H1 (cell line): ENCODE measurements around the gene MYCBPAP. TPM values are rescaled to one million over a fixed set of nuclear protein-coding genes. Genes with fewer than 3 reads are reported as not detected.

Source experiments
- CTCF ChIA-PET: fragments of 300-600 bp; sonication (Branson Sonifier 250); formaldehyde crosslinking; loops from one replicate; lab custom pipeline; 2021; ENCODE audit not compliant: partially characterized antibody; lab: Charles Lee
- POLR2A ChIA-PET: fragments of 300-600 bp; sonication (Branson Sonifier 250); formaldehyde crosslinking; loops from one replicate; lab custom pipeline; 2021; ENCODE audit warnings: inconsistent platforms; ENCODE audit not compliant: partially characterized antibody; lab: Charles Lee
- DNase-seq, 2 experiments: peaks; one replicate each; pipeline versions ENCODE4 v3.0.0 to v3.0.0-alpha.2; 2010 to 2022; ENCODE audit warnings: low spot score in 2 of 2, low read depth in 1 of 2, mixed read lengths in 1 of 2
- FAIRE-seq: peaks from 2 replicates; lab custom pipeline; 2011; peaks lifted over from hg19 to GRCh38; lab: Jason Lieb, UNC
- H2AFZ ChIP-seq: 2 replicates; pipeline ENCODE4 v1.8.1; 2012; ENCODE audit warnings: low read length, inconsistent platforms
- H2AK5ac ChIP-seq: 2 replicates; pipeline ENCODE4 v1.6.1; 2013; ENCODE audit warnings: low read depth, low read length
- H2BK120ac ChIP-seq: replicated peaks from 2 replicates; pipeline ENCODE3; 2013; ENCODE audit warnings: low read depth, low read length, inconsistent platforms
- H2BK12ac ChIP-seq: 2 replicates; pipeline ENCODE4 v1.6.1; 2013; ENCODE audit warnings: low read depth, low read length
- H2BK15ac ChIP-seq: 2 replicates; pipeline ENCODE4 v1.6.1; 2013; ENCODE audit warnings: low read length
- H2BK20ac ChIP-seq: 2 replicates; pipeline ENCODE4 v1.6.1; 2013; ENCODE audit warnings: low read length
- H2BK5ac ChIP-seq: 2 replicates; pipeline ENCODE4 v1.6.1; 2013; ENCODE audit warnings: low read depth, low read length
- H3K14ac ChIP-seq: 2 replicates; pipeline ENCODE4 v1.6.1; 2013; ENCODE audit warnings: inconsistent platforms; ENCODE audit not compliant: insufficient read length
- H3K18ac ChIP-seq: 2 replicates; pipeline ENCODE4 v1.6.1; 2013; ENCODE audit warnings: low read length; ENCODE audit errors: extremely low read depth
- H3K23ac ChIP-seq: 2 replicates; pipeline ENCODE4 v1.6.1; 2013; ENCODE audit warnings: inconsistent platforms; ENCODE audit not compliant: insufficient read length
- H3K23me2 ChIP-seq: 2 replicates; pipeline ENCODE4 v1.6.1; 2013; ENCODE audit warnings: low read depth, low read length
- H3K27ac ChIP-seq: 2 replicates; pipeline ENCODE4 v1.6.1; 2011; ENCODE audit warnings: low read depth, low read length, inconsistent platforms
- H3K27me3 ChIP-seq, 4 experiments: replicated peaks in 1 of 4; 1 replicate in 1 of 4; 2 replicates in 3 of 4; pipeline versions ENCODE4 v1.6.1 to v1.8.1; 2011 to 2013; ENCODE audit warnings: low read length in 3 of 4, mild to moderate bottlenecking in 3 of 4, inconsistent platforms in 2 of 4, mixed read lengths in 2 of 4, moderate library complexity in 1 of 4; ENCODE audit not compliant: control insufficient read depth in 3 of 4, insufficient read depth in 3 of 4; ENCODE audit errors: extremely low read depth in 1 of 4
- H3K36me3 ChIP-seq, 4 experiments: 2 replicates each; pipeline versions ENCODE4 v1.6.1 to v1.8.1; 2011 to 2013; ENCODE audit warnings: mild to moderate bottlenecking in 4 of 4, low read length in 3 of 4, moderate library complexity in 2 of 4, control low read depth in 1 of 4, inconsistent platforms in 1 of 4; ENCODE audit not compliant: insufficient read depth in 4 of 4, control insufficient read depth in 2 of 4
- H3K4ac ChIP-seq: replicated peaks from 2 replicates; pipeline ENCODE3; 2013; ENCODE audit warnings: low read length, low read depth, mixed read lengths, inconsistent platforms; ENCODE audit not compliant: insufficient read length
- H3K4me1 ChIP-seq, 4 experiments: replicated peaks in 1 of 4; 1 replicate in 1 of 4; 2 replicates in 3 of 4; pipeline versions ENCODE4 v1.6.1 to v1.8.1; 2011 to 2013; ENCODE audit warnings: low read length in 3 of 4, inconsistent platforms in 2 of 4, mixed read lengths in 1 of 4; ENCODE audit not compliant: insufficient read depth in 4 of 4, control insufficient read depth in 3 of 4
- H3K4me2 ChIP-seq, 2 experiments: 2 replicates each; pipeline versions ENCODE4 v1.6.1 to v1.8.1; 2011 to 2013; ENCODE audit warnings: low read depth in 2 of 2, low read length in 2 of 2, control low read depth in 1 of 2, inconsistent platforms in 1 of 2, mild to moderate bottlenecking in 1 of 2; ENCODE audit not compliant: insufficient read depth in 1 of 2
- H3K4me3 ChIP-seq, 4 experiments: fragments of 200-600, 300-600 bp in 1 of 4; sonication (generic), shearing (Covaris generic), sonication (Bioruptor Twin) in 1 of 4; 2 replicates each; pipeline versions ENCODE4 v1.5.1 to v1.8.1; 2011 to 2016; ENCODE audit warnings: low read length in 4 of 4, low read depth in 3 of 4, control low read depth in 2 of 4, inconsistent platforms in 2 of 4, mild to moderate bottlenecking in 2 of 4, mixed read lengths in 1 of 4, moderate library complexity in 1 of 4; ENCODE audit not compliant: insufficient read depth in 2 of 4; ENCODE audit errors: extremely low read depth in 1 of 4
- H3K56ac ChIP-seq: replicated peaks from 2 replicates; pipeline ENCODE3; 2013; ENCODE audit warnings: low read depth, mild to moderate bottlenecking, mixed read lengths, low read length, inconsistent platforms; ENCODE audit not compliant: insufficient read length
- H3K79me1 ChIP-seq: 2 replicates; pipeline ENCODE4 v1.6.1; 2013; ENCODE audit warnings: low read depth, low read length, control low read depth
- H3K79me2 ChIP-seq, 2 experiments: 2 replicates each; pipeline versions ENCODE4 v1.6.1 to v1.8.1; 2012 to 2013; ENCODE audit warnings: low read length in 2 of 2, mild to moderate bottlenecking in 2 of 2, inconsistent platforms in 1 of 2; ENCODE audit not compliant: insufficient read depth in 2 of 2, control insufficient read depth in 1 of 2
- H3K9ac ChIP-seq, 4 experiments: replicated peaks in 1 of 4; 1 replicate in 1 of 4; 2 replicates in 3 of 4; pipeline versions ENCODE4 v1.6.1 to v1.8.1; 2011 to 2013; ENCODE audit warnings: low read depth in 3 of 4, low read length in 3 of 4, control low read depth in 2 of 4, mild to moderate bottlenecking in 2 of 4, moderate library complexity in 2 of 4, inconsistent platforms in 1 of 4; ENCODE audit errors: extremely low read depth in 1 of 4
- H3K9me3 ChIP-seq, 2 experiments: 2 replicates each; pipeline versions ENCODE4 v1.6.1 to v1.8.1; 2012 to 2013; ENCODE audit warnings: mild to moderate bottlenecking in 2 of 2, moderate library complexity in 2 of 2, control low read depth in 1 of 2, inconsistent platforms in 1 of 2, low read depth in 1 of 2, low read length in 1 of 2, mixed read lengths in 1 of 2; ENCODE audit not compliant: insufficient read depth in 2 of 2
- H4K20me1 ChIP-seq, 2 experiments: replicated peaks in 1 of 2; 2 replicates each; pipeline versions ENCODE3 to v1.8.1; 2011 to 2013; ENCODE audit warnings: inconsistent platforms in 2 of 2, low read length in 2 of 2, mild to moderate bottlenecking in 1 of 2; ENCODE audit not compliant: insufficient read depth in 2 of 2, control insufficient read depth in 1 of 2
- H4K5ac ChIP-seq: 2 replicates; pipeline ENCODE4 v1.6.1; 2013; ENCODE audit warnings: low read length, low read depth, mixed read lengths, inconsistent platforms; ENCODE audit not compliant: insufficient read length
- H4K8ac ChIP-seq: 2 replicates; pipeline ENCODE4 v1.8.0; 2013; ENCODE audit warnings: mild to moderate bottlenecking, moderate library complexity, low read length, inconsistent platforms; ENCODE audit not compliant: insufficient read depth; ENCODE audit errors: extremely low read depth
- H4K91ac ChIP-seq: replicated peaks from 2 replicates; pipeline ENCODE3; 2013; ENCODE audit warnings: low read length, mixed read lengths, inconsistent platforms; ENCODE audit not compliant: insufficient read length
- ASH2L ChIP-seq: fragments of 200-600, 300-600 bp; sonication (generic); IDR thresholded peaks from one replicate; pipeline ENCODE4 v1.7.1; 2017; ENCODE audit warnings: low read length
- BCL11A ChIP-seq, 2 experiments: IDR thresholded peaks; one replicate each; pipeline ENCODE4 v1.6.1; 2011; ENCODE audit warnings: low read depth in 2 of 2, low read length in 2 of 2, mild to moderate bottlenecking in 2 of 2
- BRCA1 ChIP-seq: IDR thresholded peaks from 2 replicates; pipeline ENCODE4 v1.6.1; 2012; ENCODE audit warnings: low read depth, low read length, improper control_type of control experiment
- TBP ChIP-seq: IDR thresholded peaks from 2 replicates; pipeline ENCODE4 v1.6.1; 2011; ENCODE audit warnings: low read depth, low read length, improper control_type of control experiment
- WGBS, 2 experiments: shearing (Covaris generic) in 1 of 2; methylation state at CpG; one replicate each; pipeline versions ENCODE4 v1.1.6 to v1.1.7; 2013 to 2015; ENCODE audit warnings: low lambda C conversion rate in 2 of 2, mixed read lengths in 2 of 2, inconsistent platforms in 1 of 2, low coverage in 1 of 2, missing lambda C conversion rate in 1 of 2; ENCODE audit not compliant: insufficient replicate concordance in 2 of 2, insufficient coverage in 1 of 2, insufficient read length in 1 of 2; ENCODE audit errors: extremely low coverage in 1 of 2, missing lambda C conversion rate in 1 of 2; 5-methylcytosine and 5-hydroxymethylcytosine counted together
- polyA plus RNA-seq, 7 experiments: library from polyadenylated mRNA; depleted of rRNA in 3 of 7; stranded (reverse) in 5 of 7; unstranded in 2 of 7; fragments of >200 nt in 5 of 7; fragments of 200-250 nt in 2 of 7; gene quantifications; 1 replicate in 5 of 7; 2 replicates in 1 of 7; 4 replicates in 1 of 7; pipeline versions ENCODE4 v1.2.1 to v1.2.3, GENCODE V29; 2011 to 2013; ENCODE audit warnings: missing spikeins in 2 of 7, mixed read lengths in 2 of 7
- total RNA-seq: library from RNA; stranded (reverse); fragmentation: NEBNext Ultra II Directional; extraction: Animal tissue kit (Norgen Biotek cat#: 25700); gene quantifications from 2 replicates; pipeline ENCODE4 v1.2.1, GENCODE V29; 2021

Gene MYCBPAP
- total and polyA plus RNA-seq, 2 of the 8 experiments (the other 6 are each of a cell fraction or from before 2014, with no cell fraction given) = 0.89 to 3.3 TPM

GRCh38 chr17:50502301-50502990 lies 5.8 kb upstream of the MYCBPAP start:
- FAIRE-seq = no peak

More at GRCh38 chr17:50502301-50502990, 5.8 kb upstream of the MYCBPAP start:
- no peak overlapping the region for H3K14ac ChIP-seq
- H4K8ac ChIP-seq = no peak overlapping the region
- no peak overlapping the region for H2BK15ac ChIP-seq
- H3K79me1 ChIP-seq = no peaks in the 10 kb centered on the region
- no peak overlapping the region for H2AK5ac ChIP-seq
- no peak overlapping the region; a peak in 1 of 4 replicates for H3K4me2 ChIP-seq
- 88% methylated on average over 9 of the region's 9 CpGs; no CpG with 5 or more reads in 1 of the 2 experiments for WGBS, 2 experiments
- H3K4me1 ChIP-seq = peaks cover 5 to 9% (median 6%) of the 10 kb centered on the region in 4 experiments; a peak in 6 of 7 replicates
- H4K20me1 ChIP-seq = no peaks in the 10 kb centered on the region
- no peak overlapping the region for H2BK5ac ChIP-seq
- no peak overlapping the region for H2BK20ac ChIP-seq
- peak overlapping the region; percentile 39; the same call in 1 of the 2 replicates for H2BK12ac ChIP-seq
- H3K23me2 ChIP-seq = no peaks in the 10 kb centered on the region
- H3K23ac ChIP-seq = no peak overlapping the region
- CTCF ChIA-PET = interaction anchor here (0.6 to 8.3 kb wide), 20 partner anchors 9 to 302 kb away, joined by 3 to 116 read pairs (median 6); partner anchors contain the start of genes CHAD, EPN3 and LRRC59
- DNase-seq = no peak
- H4K5ac ChIP-seq = no peak overlapping the region
- no peak overlapping the region for H4K91ac ChIP-seq
- POLR2A ChIA-PET = interaction anchor here (1.9 kb wide), 1 partner anchor 18 kb away, joined by 6 read pairs; no protein-coding TSS in a partner anchor
- H3K27ac ChIP-seq = no peak overlapping the region
- 0 out of 7 replicates have a peak overlapping the region, but pooled peaks of 1 of the 4 experiments have one; percentile 3 for H3K9ac ChIP-seq
- H3K4me3 ChIP-seq = no peak overlapping the region
- no peak overlapping the region for H2AFZ ChIP-seq
- no peak overlapping the region for H3K18ac ChIP-seq
- no peak overlapping the region for H2BK120ac ChIP-seq
- no peaks in the 10 kb centered on the region for H3K27me3 ChIP-seq
- TF ChIP-seq BRCA1 (no peak), ASH2L (no peak), TBP (no peak), BCL11A (IDR thresholded peaks at IDR 0.05; ENCODE audit: low read depth in 2 of 2, low read length in 2 of 2) (no peak)
- TF ChIP-seq, all 59 proteins: peak for 0
- H3K9me3 ChIP-seq = no peaks in the 10 kb centered on the region
- H3K56ac ChIP-seq = no peak overlapping the region
- no peaks in the 10 kb centered on the region for H3K79me2 ChIP-seq
- H3K4ac ChIP-seq = no peak overlapping the region
- no peaks in the 10 kb centered on the region for H3K36me3 ChIP-seq
